Activated CD8-positive, alpha-beta memory T cell treated with anti-CD3 and anti-CD28 coated beads, Interleukin-2, amount 10 ng/mL, durations not matched to agents 7 days and 5 days (primary cell): Measurements from ENCODE around the gene TMEM174. TPM values are rescaled to one million over a fixed set of nuclear protein-coding genes. Genes with fewer than 3 reads are reported as not detected.

Source experiments
- ATAC-seq: fragments of 150-1000 bp; cut with Tn5 transposase; one replicate; pipeline ENCODE4 v1.10.0; 2021; ENCODE audit warnings: moderate library complexity
- CTCF ChIA-PET: fragments of 350-600 bp; sonication (Branson Sonifier 250); formaldehyde crosslinking; loops from one replicate; lab custom pipeline; 2021; ENCODE audit warnings: antibody characterized with exemption; lab: Charles Lee
- DNase-seq: peaks from one replicate; pipeline ENCODE4 v3.0.0-alpha.2; 2020
- H3K27ac Mint-ChIP-seq: one replicate; pipeline ENCODE4 v1.8.0; 2021; ENCODE audit warnings: mild to moderate bottlenecking, mixed read lengths
- H3K27me3 Mint-ChIP-seq: one replicate; pipeline ENCODE4 v1.8.0; 2021; ENCODE audit warnings: mixed read lengths
- H3K36me3 Mint-ChIP-seq: one replicate; pipeline ENCODE4 v1.8.0; 2021; ENCODE audit warnings: mild to moderate bottlenecking, mixed read lengths
- H3K4me1 Mint-ChIP-seq: one replicate; pipeline ENCODE4 v1.8.0; 2021; ENCODE audit warnings: mixed read lengths
- H3K4me3 Mint-ChIP-seq: one replicate; pipeline ENCODE4 v1.8.0; 2021; ENCODE audit warnings: mild to moderate bottlenecking, moderate library complexity, mixed read lengths
- H3K9me3 Mint-ChIP-seq: one replicate; pipeline ENCODE4 v1.8.0; 2022; ENCODE audit warnings: low read depth, mixed read lengths
- total RNA-seq, 2 experiments: library from RNA; stranded (reverse); gene quantifications; one replicate each; pipeline ENCODE4 v1.2.3, GENCODE V29; 2021

TMEM174 gene, protein sequence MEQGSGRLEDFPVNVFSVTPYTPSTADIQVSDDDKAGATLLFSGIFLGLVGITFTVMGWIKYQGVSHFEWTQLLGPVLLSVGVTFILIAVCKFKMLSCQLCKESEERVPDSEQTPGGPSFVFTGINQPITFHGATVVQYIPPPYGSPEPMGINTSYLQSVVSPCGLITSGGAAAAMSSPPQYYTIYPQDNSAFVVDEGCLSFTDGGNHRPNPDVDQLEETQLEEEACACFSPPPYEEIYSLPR
- total RNA-seq = not detected

DNA sequence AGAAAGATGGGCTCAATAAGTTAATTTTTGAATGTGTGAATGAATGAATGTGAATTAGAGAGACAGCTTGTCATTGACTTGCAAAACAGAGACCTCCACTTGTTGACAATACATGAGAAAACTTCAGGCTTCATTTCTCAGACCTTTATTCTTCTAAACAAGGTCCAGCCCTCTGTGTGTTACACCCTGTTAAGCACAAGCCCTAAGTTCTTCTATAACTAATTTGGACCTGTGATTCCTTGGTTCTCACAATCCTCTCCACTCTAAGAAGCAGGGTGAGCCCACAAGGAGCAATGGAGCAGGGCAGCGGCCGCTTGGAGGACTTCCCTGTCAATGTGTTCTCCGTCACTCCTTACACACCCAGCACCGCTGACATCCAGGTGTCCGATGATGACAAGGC, at the start of gene TMEM174:
TMEM174 (plus strand) TSS at position 243 of the 400 bp plus-strand sequence; CDS start at position 294, 51 bp downstream.
- Mint-ChIP-seq H3K36me3 (no peaks in the 10 kb centered on the region), H3K4me1 (no peaks in the 10 kb centered on the region), H3K27ac (no peak within 1 kb of the TSS), H3K9me3 (no peaks in the 10 kb centered on the region), H3K27me3 (peaks cover 81% of the 10 kb centered on the region), H3K4me3 (no peak within 1 kb of the TSS)
- no peak for ATAC-seq
- CTCF ChIA-PET = no interaction called here
- DNase-seq = no peak

DNA sequence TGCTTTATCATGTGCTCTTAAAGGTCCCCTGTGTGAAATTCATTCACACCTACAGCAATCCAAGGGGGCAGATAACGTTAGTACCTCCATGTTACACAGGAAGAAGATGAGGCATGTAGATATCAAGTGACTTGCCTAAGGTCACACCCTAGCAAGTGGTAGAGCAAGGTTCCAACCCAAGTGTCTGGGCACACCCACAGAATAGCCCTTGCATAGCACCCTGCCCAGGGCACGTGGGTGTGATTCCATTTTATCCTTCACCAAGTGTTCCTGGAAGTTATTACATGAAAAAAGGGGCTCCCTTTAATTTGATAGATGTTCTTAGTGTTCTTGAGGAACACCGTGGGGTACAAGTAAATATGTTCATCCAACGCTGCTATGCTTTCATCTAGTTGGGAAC, 47.7 kb upstream of the TMEM174 start:
- H3K4me3 Mint-ChIP-seq = no peak overlapping the region
- no peak for ATAC-seq
- no peak for DNase-seq
- H3K27ac Mint-ChIP-seq = no peak overlapping the region
- H3K27me3 Mint-ChIP-seq = peaks cover 74% of the 10 kb centered on the region
- no peaks in the 10 kb centered on the region for H3K9me3 Mint-ChIP-seq
- H3K4me1 Mint-ChIP-seq = peaks cover 7% of the 10 kb centered on the region
- no peaks in the 10 kb centered on the region for H3K36me3 Mint-ChIP-seq
- CTCF ChIA-PET = no interaction called here

DNA sequence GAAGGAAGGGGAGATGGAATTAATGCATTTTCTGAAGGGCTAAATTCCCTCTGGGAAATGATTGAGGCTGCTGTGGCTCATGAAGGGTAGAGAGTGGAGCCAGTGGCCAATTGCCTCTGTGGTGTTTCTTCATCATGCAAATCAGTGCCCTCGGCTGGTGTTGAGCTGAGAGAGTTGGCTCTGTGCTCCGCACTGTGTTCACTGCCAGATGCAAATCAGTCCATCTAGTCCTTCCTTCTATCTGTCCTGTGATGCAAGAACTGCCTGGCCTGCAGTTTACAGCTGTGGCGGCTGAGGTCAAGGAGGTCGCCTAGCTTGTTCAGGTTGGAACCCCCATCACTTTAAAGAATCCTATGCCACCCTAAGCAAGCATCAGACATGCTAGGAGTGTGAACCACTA, 46.6 kb upstream of the TMEM174 start:
- H3K4me3 Mint-ChIP-seq = no peak overlapping the region

DNA sequence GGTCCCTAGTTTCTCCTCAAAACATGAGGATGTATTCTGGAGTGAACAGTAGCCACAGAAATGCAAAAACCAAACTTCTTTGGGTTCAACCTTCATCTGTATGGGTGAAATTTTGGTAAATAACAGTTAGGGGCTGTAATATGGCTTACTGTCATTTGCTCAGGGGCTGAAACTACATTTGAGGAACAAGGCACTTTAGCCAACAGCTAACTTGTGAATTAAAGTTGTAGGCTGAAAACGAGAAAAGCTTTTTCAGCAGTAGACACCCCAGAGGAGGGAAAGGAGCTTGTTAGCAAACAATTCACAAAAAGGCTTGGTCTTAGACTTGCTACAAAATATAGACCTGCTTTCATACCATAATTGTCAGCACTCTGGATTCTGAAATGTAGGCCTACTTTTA, 46.0 kb upstream of the TMEM174 start:
- peaks cover 3% of the 10 kb centered on the region for H3K4me1 Mint-ChIP-seq
- ATAC-seq (no peak), DNase-seq (no peak)
- CTCF ChIA-PET = no interaction called here
- H3K36me3 Mint-ChIP-seq = no peaks in the 10 kb centered on the region
- H3K9me3 Mint-ChIP-seq = no peaks in the 10 kb centered on the region
- no peak overlapping the region for H3K4me3 Mint-ChIP-seq
- H3K27me3 Mint-ChIP-seq = peaks cover 72% of the 10 kb centered on the region
- no peak overlapping the region for H3K27ac Mint-ChIP-seq

More for the DNA sequence above, 46.6 kb upstream of the TMEM174 start:
- peak; percentile 16 for DNase-seq
- H3K27me3 Mint-ChIP-seq = peaks cover 75% of the 10 kb centered on the region
- H3K36me3 Mint-ChIP-seq = no peaks in the 10 kb centered on the region
- no peak overlapping the region for H3K27ac Mint-ChIP-seq
- H3K9me3 Mint-ChIP-seq = no peaks in the 10 kb centered on the region
- ATAC-seq = no peak
- H3K4me1 Mint-ChIP-seq = peaks cover 3% of the 10 kb centered on the region
- CTCF ChIA-PET = no interaction called here

DNA sequence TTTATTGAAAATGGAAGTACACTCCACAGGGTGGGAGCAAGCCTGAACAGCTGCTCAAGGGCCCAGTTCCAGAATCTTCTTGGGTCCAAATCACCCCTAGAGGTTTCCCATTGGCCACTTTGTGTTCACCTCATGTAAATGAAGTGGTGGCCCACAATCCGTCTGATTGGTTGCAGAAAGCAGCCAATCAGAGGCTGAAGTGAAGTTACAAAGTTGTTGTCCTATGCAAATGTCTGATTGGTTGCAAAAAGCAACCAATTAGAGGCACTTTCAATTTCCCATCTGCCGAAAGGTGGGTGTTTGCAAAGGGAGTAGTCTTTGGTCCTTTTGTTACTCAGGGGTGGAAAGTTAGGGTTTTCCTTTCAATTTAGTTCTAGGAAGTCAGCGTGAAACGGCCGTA, 43.9 kb upstream of the TMEM174 start:
- CTCF ChIA-PET = no interaction called here
- H3K4me3 Mint-ChIP-seq = no peak overlapping the region
- H3K9me3 Mint-ChIP-seq = no peaks in the 10 kb centered on the region
- H3K4me1 Mint-ChIP-seq = no peaks in the 10 kb centered on the region
- DNase-seq = peak; percentile 16
- no peaks in the 10 kb centered on the region for H3K36me3 Mint-ChIP-seq
- no peak overlapping the region for H3K27ac Mint-ChIP-seq
- peaks cover 72% of the 10 kb centered on the region for H3K27me3 Mint-ChIP-seq
- no peak for ATAC-seq

DNA sequence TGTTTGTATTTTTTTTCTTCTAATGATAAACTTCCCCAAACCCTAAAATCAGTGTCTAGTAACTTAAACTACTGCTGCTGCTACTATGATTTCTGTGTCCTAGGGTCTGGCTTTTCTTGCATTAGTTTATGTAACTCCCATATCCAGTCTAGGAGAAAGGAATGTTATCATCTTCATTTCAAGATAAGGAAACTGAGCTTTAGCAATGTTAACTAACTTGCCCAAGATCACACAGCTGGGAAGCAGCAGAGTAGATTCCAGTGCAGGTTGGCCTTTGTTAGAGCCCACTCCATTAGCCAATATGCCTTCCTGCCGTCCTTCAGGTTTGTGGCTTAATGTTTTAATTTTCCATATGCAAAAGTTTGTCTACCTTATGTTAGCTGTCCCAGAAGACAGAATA, 42.2 kb upstream of the TMEM174 start:
- H3K36me3 Mint-ChIP-seq = no peaks in the 10 kb centered on the region
- H3K27me3 Mint-ChIP-seq = peaks cover 67% of the 10 kb centered on the region
- DNase-seq = no peak
- H3K4me1 Mint-ChIP-seq = no peaks in the 10 kb centered on the region
- CTCF ChIA-PET = no interaction called here
- H3K9me3 Mint-ChIP-seq = no peaks in the 10 kb centered on the region
- H3K27ac Mint-ChIP-seq = no peak overlapping the region
- no peak overlapping the region for H3K4me3 Mint-ChIP-seq
- ATAC-seq = no peak

DNA sequence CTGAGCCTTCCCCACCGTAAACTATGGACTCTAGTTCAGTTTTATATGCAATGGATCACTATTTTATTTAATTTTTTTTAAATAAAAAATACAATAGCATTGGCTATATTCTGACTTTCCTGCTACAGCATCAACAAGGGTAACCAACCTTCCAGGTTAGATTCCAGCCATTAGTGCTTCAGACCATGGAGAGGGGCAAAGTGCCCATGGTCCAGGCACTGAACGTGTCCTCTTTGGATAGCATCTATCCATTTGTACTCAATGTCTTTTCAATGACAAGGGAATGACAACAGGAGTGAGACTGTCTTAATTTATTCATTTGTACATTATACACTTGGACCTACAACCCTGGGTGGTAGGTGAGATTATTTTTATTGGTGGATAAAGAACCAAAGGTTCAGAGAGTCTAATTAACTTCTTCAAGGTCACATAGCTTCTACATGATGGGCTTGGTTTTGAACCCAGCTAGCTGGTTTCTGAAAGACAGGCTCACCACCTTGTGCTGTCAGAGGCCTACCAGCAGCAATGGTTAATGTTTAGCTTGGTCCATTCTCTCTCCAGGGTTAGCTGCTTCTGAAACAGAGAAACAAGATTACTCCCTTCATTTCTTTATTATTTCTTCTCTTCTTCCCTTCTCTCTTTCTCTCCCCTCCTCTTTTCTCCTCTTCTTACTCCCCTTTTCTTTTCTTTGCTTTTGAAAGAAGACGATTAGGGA, 41.1 kb upstream of the TMEM174 start:
- H3K27me3 Mint-ChIP-seq = peaks cover 59% of the 10 kb centered on the region

DNA sequence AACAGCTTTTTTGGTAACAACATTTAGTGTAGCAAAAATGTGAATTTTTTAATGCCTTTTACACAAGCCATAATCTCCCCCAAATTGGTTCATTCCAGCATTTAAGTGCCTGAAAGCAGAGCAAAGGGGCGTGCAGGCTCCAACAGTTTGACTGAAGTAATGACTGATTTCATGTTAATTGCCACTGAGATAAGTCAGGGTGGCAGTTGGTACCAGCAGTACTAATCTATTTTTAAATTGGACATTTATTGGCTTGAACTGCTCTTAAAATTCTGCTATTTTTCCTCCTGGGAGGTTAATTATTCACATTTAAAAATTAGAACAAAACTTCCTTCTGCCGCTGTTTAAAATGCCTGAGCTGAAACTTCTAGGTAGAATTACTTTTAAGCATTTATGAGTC, 40.2 kb upstream of the TMEM174 start:
- CTCF ChIA-PET = no interaction called here
- ATAC-seq = no peak

More for the DNA sequence above, 41.1 kb upstream of the TMEM174 start:
- Mint-ChIP-seq H3K9me3 (no peaks in the 10 kb centered on the region), H3K27ac (no peak overlapping the region), H3K4me3 (no peak overlapping the region), H3K4me1 (no peaks in the 10 kb centered on the region), H3K36me3 (no peaks in the 10 kb centered on the region)
- DNase-seq = no peak
- no peak for ATAC-seq
- CTCF ChIA-PET = no interaction called here

DNA sequence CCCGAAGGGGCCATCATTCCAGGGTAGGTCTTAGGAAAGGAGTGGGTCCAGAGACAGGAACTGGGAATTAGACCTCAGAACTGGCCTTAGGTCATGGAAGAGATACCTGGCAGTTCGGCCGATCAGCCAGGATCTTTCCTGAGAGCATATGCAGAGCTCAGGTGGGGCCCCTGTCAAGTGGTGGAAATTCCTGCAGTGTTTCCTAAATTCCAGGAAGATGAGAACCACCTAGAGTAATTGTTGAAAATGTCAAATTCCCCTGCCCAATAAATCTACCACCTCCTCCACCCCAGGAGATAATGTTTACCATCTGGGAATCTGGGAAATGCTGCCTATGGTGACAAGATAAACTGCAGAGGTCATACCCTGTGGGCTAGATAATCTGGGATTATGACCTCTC, 38.0 kb upstream of the TMEM174 start:
- Mint-ChIP-seq H3K4me1 (no peaks in the 10 kb centered on the region), H3K4me3 (no peak overlapping the region), H3K27ac (no peak overlapping the region), H3K27me3 (peaks cover 58% of the 10 kb centered on the region), H3K36me3 (no peaks in the 10 kb centered on the region), H3K9me3 (no peaks in the 10 kb centered on the region)
- CTCF ChIA-PET = interaction anchor here (0.9 kb wide), 1 partner anchor 316 kb away, joined by 3 read pairs; no protein-coding TSS in a partner anchor
- DNase-seq (no peak), ATAC-seq (no peak)

More for the DNA sequence above, 40.2 kb upstream of the TMEM174 start:
- Mint-ChIP-seq H3K27ac (no peak overlapping the region), H3K9me3 (no peaks in the 10 kb centered on the region), H3K4me3 (no peak overlapping the region), H3K4me1 (no peaks in the 10 kb centered on the region), H3K27me3 (peaks cover 63% of the 10 kb centered on the region), H3K36me3 (no peaks in the 10 kb centered on the region)
- no peak for DNase-seq

DNA sequence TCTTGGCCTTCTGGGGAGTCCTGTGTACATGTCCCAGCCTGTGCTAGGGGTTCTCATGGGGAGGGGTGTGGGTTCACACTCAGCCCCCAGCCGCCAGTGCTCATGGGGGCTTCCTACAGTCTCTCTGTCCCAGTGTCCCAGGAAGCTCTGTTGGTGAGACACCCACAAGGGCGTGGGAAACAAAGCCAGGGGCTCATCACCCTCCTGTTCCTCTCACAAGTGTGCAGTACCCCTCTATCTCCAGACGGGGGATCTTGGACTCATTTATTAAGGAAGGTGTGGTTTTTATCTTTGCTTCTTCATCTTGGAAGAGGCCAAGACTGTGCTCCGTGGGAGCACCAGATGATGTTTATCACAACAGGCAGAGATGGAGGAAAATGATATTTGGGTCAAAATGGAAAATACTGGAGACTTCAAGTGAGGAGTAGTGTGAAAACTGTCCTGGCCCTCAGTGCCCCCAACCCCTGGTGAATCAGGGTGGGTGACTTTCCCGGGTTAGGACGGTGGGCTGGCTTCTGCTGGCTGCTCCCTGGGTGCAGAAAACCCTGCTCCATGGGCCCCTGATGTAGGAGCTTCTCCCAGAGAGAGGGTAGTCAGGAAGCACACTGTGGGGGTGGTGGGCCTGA, 37.5 kb upstream of the TMEM174 start:
- ATAC-seq (no peak), DNase-seq (no peak)
- Mint-ChIP-seq H3K4me1 (no peaks in the 10 kb centered on the region), H3K27me3 (peaks cover 54% of the 10 kb centered on the region), H3K9me3 (no peaks in the 10 kb centered on the region), H3K36me3 (no peaks in the 10 kb centered on the region), H3K27ac (no peak overlapping the region), H3K4me3 (no peak overlapping the region)
- CTCF ChIA-PET = interaction anchor here (0.9 kb wide), 1 partner anchor 316 kb away, joined by 3 read pairs; no protein-coding TSS in a partner anchor

DNA sequence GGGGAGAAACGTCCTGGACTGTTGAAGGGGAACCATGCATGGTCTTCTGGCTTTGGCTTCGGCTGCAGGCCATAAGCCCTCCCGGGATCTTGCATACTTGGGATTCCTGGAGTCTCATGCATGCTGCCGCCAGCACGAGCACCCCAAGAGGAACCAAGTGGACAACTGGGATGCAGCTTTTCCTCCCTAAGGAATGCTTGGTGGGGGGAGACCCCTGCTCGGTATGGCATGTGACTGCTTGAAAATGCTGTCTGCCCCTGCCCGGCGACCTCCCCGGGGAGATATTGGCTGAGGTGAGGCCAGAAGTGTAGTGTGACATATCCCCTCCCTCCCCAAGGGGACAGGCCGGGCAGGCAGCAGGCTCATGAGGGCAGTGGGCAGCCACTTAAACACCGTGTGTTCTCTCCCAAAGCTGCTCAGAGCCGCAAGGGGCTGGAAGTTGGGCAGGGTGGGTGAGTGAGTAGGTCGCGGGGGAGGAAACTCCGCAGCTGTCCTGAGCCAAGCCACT, 36.9 kb upstream of the TMEM174 start:
- Mint-ChIP-seq H3K27me3 (peaks cover 50% of the 10 kb centered on the region), H3K36me3 (no peaks in the 10 kb centered on the region)

DNA sequence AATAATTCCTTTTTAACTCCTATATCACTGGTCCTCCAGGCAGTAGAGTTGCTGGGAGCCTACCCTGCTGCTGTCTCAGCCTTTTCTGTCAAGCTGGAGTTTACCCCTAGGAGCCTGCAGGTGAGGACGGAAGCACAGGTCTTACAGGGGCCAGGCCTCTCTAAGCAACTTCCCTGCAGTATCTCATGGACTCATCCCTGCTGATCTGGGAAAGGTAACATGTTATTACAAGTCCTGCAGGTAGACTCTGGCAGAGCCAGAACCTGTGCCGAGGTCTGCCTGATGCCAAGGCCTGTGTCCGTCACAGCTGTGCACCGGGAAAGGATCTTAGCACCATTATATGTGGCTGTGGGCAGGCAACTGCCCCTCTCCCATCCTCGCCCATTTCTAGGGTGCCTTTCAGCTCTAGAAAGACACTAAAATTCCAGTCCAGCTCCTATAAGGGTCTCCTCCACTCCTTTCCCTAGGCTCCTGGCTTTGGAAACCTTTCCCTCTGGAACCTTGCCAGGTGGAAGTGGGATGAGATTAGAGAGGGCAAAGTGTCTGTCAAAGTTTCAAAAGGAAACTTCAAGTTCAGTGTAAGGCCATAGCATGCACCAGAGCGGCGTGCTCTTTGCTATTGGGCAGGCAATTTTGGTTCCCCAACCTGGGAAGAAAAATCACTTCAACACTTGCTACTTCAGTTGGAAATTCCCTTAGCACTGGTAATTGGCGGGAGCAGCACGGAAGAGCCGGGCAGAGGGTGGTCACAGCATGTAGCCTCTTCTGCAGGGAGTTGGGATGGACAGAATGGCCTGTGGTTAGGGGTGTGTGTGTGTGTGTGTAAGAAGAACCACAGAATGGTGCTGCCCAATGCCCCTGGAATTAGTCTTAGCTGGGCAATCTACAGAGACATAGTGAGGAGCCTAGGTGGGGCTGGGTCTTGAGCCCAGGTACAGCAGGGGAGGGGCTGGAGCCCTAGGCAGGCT, 35.1 kb upstream of the TMEM174 start:
- Mint-ChIP-seq H3K27ac (no peak overlapping the region), H3K9me3 (no peaks in the 10 kb centered on the region), H3K4me1 (no peaks in the 10 kb centered on the region), H3K27me3 (peaks cover 47% of the 10 kb centered on the region), H3K36me3 (no peaks in the 10 kb centered on the region), H3K4me3 (no peak overlapping the region)
- CTCF ChIA-PET = no interaction called here
- no peak for ATAC-seq
- no peak for DNase-seq

More for the DNA sequence above, 36.9 kb upstream of the TMEM174 start:
- CTCF ChIA-PET = no interaction called here
- ATAC-seq = no peak
- H3K4me3 Mint-ChIP-seq = no peak overlapping the region
- H3K9me3 Mint-ChIP-seq = no peaks in the 10 kb centered on the region
- DNase-seq = no peak
- H3K27ac Mint-ChIP-seq = no peak overlapping the region
- H3K4me1 Mint-ChIP-seq = no peaks in the 10 kb centered on the region

DNA sequence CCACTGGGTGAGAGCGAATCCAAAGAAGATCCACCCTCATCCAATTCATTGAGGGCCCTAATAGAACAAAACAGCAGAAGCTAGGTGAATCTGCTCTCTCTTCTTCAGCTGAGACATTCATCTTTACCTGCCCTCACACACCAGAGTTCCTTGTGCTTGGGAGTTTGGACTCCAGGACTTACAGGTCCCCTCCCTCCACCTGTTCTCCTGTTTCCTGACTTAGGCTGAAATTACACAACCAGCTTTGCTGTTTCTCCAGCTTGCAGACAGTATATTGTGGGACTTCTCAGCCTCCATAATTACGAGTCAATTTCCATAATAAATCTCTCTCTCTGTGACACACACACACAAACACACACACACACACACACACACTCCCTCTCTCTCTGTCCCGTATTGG, 33.5 kb upstream of the TMEM174 start:
- no peak overlapping the region for H3K4me3 Mint-ChIP-seq
- H3K36me3 Mint-ChIP-seq = no peaks in the 10 kb centered on the region
- ATAC-seq (no peak), DNase-seq (no peak)
- no peaks in the 10 kb centered on the region for H3K4me1 Mint-ChIP-seq
- no peak overlapping the region for H3K27ac Mint-ChIP-seq
- peaks cover 47% of the 10 kb centered on the region for H3K27me3 Mint-ChIP-seq
- CTCF ChIA-PET = no interaction called here
- H3K9me3 Mint-ChIP-seq = no peaks in the 10 kb centered on the region
